Right lobe of liver (tissue), 4 donors: ENCODE results near the gene APOO.

ENCODE experiments used
- POLR2A ChIP-seq: fragments of 450-650 bp; IDR thresholded peaks from one replicate; pipeline ENCODE4 v1.6.1; 2017; ENCODE audit warnings: antibody characterized with exemption, mild to moderate bottlenecking
- TF ChIP-seq, protein P1 (sequence below), 4 donors: fragments of 200-600 bp in 3 of 4; fragments of 450-650 bp in 1 of 4; IDR thresholded peaks; one replicate each; pipeline versions ENCODE4 v1.5.1 to v1.8.0; 2016 to 2022; ENCODE audit warnings: antibody characterized with exemption in 4 of 4, mild to moderate bottlenecking in 2 of 4
- donor health status: DM: no; HTN: no; CAD: no.
- donor health status: DM: no; HTN: no; CAD: no.
- donor health status: DM: no; HTN: yes; CAD: no.

DNA sequence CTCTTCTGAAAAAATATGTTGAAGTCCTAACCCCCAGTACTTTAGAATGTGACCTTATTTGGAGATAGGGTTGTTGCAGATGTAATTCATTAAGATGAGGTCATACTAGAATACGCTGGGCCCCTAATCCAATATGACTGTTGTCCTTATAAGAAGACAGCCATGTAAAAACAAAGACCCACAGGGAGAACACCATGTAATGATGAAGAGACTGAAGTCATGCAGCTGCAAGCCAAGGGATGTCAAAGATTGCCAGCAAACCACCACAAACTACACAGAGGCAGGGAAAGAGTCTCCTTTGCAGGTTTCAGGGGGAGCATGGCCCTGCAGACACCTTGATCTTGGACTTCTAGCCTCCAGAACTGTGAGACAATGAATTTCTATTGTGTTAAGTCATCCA, 37.5 kb upstream of the APOO start:
- TF ChIP-seq, protein P1, sequence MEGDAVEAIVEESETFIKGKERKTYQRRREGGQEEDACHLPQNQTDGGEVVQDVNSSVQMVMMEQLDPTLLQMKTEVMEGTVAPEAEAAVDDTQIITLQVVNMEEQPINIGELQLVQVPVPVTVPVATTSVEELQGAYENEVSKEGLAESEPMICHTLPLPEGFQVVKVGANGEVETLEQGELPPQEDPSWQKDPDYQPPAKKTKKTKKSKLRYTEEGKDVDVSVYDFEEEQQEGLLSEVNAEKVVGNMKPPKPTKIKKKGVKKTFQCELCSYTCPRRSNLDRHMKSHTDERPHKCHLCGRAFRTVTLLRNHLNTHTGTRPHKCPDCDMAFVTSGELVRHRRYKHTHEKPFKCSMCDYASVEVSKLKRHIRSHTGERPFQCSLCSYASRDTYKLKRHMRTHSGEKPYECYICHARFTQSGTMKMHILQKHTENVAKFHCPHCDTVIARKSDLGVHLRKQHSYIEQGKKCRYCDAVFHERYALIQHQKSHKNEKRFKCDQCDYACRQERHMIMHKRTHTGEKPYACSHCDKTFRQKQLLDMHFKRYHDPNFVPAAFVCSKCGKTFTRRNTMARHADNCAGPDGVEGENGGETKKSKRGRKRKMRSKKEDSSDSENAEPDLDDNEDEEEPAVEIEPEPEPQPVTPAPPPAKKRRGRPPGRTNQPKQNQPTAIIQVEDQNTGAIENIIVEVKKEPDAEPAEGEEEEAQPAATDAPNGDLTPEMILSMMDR (IDR thresholded peaks at IDR 0.05): no peak
- TF ChIP-seq POLR2A: no peak
